C4-2B (cell line): ENCODE data around the gene RPL11.
"Not testable (repeated sequence)": the region's sequence is repeated elsewhere in the genome, so short reads cannot be mapped to it uniquely, and the experiment has no call there.

Experiments
- H3K27ac ChIP-seq: fragments of 450-650 bp; 2 replicates; pipeline ENCODE4 v1.5.1; 2017
- CTCF ChIP-seq: fragments of 450-650 bp; conservative IDR thresholded peaks from 2 replicates; pipeline ENCODE4 v1.5.1; 2017; ENCODE audit warnings: mild to moderate bottlenecking
- ZFX ChIP-seq: fragments of 450-650 bp; IDR thresholded peaks from 2 replicates; pipeline ENCODE4 v1.6.1; 2017

Gene RPL11

GRCh38 chr1:23691499-23692307, at the start of gene RPL11:
Gene RPL11 (plus strand): TSS chr1:23691806. CDS start chr1:23691824, 18 bp downstream.
- peak within 1 kb of the TSS; percentile 92 for H3K27ac ChIP-seq
- no peak for TF ChIP-seq ZFX
- TF ChIP-seq CTCF = peak; percentile 69

DNA sequence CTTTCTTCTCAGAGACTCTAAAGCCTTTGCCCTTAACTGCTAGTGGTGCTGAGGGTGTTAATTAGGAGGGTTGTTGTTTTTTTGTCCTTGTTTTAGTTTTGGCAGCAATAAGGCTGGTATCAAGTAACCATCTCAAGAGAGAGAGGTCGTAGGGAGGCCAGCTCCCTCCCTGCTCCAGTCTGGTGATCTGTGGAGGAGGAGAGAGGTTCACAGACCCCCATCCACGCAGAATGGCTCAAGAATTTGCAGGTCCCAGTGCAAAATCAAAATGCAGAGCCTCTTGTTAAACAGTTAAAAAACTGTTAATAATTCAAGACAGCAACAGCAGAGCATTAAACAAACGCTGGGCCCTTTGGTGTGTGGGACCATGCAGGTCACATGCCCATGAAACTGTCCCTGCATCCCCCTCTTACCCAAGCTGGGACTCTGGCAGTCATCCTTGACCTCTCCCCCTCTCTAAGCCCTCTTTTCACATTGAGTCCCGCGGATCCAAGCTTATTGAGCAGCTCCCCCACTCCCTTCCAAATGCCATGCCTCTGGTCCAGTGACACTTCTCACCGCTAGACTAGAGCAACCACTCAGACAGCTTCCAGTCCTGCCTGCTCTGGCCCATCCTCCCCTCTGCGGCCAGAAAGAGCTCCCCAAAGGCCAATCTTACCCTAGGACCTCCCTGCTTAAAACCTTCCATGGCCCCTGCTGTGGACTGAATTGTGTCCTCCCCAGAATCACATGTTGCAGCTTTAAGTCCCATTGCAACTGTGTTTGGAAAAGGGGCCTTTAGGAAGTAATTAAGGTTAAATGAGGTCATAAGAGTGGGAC, 47.7 kb upstream of the RPL11 start:
- no peak overlapping the region for H3K27ac ChIP-seq
- no peak for TF ChIP-seq ZFX
- TF ChIP-seq CTCF = no peak

DNA sequence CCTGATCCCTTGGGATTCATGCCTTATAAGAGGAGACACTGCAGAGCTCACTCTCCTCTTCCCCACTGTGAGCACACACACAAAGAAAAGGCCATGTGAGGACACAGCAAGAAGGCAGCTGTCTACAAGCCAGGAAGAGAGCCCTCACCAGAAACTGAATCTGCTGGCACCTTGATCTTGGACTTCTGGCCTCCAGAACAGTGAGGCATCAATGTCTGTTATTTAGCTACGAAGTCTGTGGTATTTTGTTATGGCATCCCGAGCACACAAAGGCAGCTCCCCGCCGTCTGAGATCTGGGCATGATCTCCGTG, 47.1 kb upstream of the RPL11 start:
- TF ChIP-seq ZFX = no peak
- no peak for TF ChIP-seq CTCF
- H3K27ac ChIP-seq = no peak overlapping the region

GRCh38 chr1:23645338-23645737, 46.3 kb upstream of the RPL11 start:
- TF ChIP-seq ZFX = no peak
- no peak for TF ChIP-seq CTCF
- no peak overlapping the region for H3K27ac ChIP-seq

DNA sequence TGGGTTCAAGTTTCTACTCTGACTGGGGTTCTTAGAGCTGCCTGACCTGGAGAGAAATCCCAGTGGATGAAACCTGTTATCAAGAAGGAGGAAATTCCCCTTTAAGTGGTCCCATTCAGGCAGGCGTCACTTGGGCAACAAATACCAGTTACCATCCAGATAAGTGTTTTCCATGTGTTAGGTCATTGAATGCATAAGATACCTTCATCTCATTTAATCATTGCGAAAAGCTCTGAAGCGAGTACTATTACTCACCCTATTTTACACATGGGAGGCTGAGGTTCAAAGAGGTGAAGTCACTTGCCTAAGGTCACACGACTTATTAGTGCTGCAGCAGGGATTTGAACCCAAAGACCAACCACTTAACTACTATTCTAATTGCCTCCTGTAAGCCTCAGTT, 45.5 kb upstream of the RPL11 start:
- no peak overlapping the region for H3K27ac ChIP-seq
- TF ChIP-seq CTCF = no peak
- no peak for TF ChIP-seq ZFX

DNA sequence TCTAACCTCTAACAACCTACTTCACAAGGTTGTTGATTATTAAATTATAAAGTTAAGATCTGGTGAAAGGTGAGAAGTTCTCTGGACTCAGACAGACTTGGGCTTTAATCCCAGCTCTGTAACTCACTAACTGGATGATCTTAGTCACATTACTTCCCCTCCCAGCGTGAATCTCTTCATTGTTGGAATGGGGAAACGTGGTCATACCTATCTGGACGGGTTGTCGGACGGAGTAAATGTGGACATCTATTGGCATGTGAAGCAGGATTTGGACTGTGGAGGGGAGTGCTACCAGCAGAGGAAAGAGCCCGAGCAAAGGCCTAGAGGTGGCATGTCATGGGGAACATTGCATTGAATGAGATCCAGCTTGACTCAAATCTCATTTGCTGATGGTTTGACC, 45.1 kb upstream of the RPL11 start:
- TF ChIP-seq CTCF = no peak
- H3K27ac ChIP-seq = no peak overlapping the region

- TF ChIP-seq ZFX (no peak), CTCF (no peak)
- no peak overlapping the region for H3K27ac ChIP-seq
Measured at GRCh38 chr1:23648576-23648975, 43.0 kb upstream of the RPL11 start.

DNA sequence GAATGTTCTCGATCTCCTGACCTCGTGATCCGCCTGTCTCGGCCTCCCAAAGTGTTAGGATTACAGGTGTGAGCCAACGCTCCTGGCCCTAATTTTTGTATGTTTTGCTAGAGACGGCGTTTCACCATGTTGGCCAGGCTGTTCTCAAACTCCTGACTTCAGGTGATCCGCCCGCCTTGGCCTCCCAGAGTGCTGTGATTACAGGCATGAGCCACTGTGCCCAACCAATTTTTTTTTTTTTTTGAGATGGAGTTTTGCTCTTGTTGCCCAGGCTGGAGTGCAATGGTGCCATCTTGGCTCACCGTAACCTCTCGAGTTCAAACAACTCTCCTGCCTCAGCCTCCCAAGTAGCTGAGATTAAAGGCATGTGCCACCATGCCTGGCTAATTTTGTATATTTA, 42.4 kb upstream of the RPL11 start:
- not testable (repeated sequence) for H3K27ac ChIP-seq
